ENCODE measurements around the gene INMT. TPM values are rescaled to one million over a fixed set of nuclear protein-coding genes. Genes with fewer than 3 reads are reported as not detected.

INMT gene
- total RNA-seq, 1 donor from 2014 or later = 49.5 TPM

- Histone ChIP-seq H3K27me3 (ENCODE audit: low read depth) (no peaks in the 10 kb centered on the region), H3K9me3 (replicated peaks) (no peaks in the 10 kb centered on the region), H3K27ac (replicated peaks) (peak overlapping the region; percentile 76), H3K36me3 (no peaks in the 10 kb centered on the region), H3K4me1 (peaks cover 33% of the 10 kb centered on the region), H3K4me3 (no peak overlapping the region)
- intact Hi-C loops (cut with micrococcal nuclease) = no loop called here
- TF ChIP-seq, protein P1, sequence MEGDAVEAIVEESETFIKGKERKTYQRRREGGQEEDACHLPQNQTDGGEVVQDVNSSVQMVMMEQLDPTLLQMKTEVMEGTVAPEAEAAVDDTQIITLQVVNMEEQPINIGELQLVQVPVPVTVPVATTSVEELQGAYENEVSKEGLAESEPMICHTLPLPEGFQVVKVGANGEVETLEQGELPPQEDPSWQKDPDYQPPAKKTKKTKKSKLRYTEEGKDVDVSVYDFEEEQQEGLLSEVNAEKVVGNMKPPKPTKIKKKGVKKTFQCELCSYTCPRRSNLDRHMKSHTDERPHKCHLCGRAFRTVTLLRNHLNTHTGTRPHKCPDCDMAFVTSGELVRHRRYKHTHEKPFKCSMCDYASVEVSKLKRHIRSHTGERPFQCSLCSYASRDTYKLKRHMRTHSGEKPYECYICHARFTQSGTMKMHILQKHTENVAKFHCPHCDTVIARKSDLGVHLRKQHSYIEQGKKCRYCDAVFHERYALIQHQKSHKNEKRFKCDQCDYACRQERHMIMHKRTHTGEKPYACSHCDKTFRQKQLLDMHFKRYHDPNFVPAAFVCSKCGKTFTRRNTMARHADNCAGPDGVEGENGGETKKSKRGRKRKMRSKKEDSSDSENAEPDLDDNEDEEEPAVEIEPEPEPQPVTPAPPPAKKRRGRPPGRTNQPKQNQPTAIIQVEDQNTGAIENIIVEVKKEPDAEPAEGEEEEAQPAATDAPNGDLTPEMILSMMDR (IDR thresholded peaks at IDR 0.05; ENCODE audit: borderline replicate concordance) = no peak
- DNase-seq = no peak
These were observed 45.6 kb upstream of the INMT start for GRCh38 chr7:30706316-30706715.

GRCh38 chr7:30706908-30707307 lies 45.0 kb upstream of the INMT start:
- Histone ChIP-seq H3K9me3 (replicated peaks) (no peaks in the 10 kb centered on the region), H3K36me3 (no peaks in the 10 kb centered on the region), H3K4me1 (peaks cover 33% of the 10 kb centered on the region), H3K27ac (replicated peaks) (peak overlapping the region; percentile 76), H3K4me3 (no peak overlapping the region), H3K27me3 (ENCODE audit: low read depth) (no peaks in the 10 kb centered on the region)
- TF ChIP-seq, protein P1 (IDR thresholded peaks at IDR 0.05; ENCODE audit: borderline replicate concordance) = no peak
- no peak for DNase-seq
- intact Hi-C loops (cut with micrococcal nuclease) = no loop called here

GRCh38 chr7:30707391-30708357 lies 44.3 kb upstream of the INMT start:
- intact Hi-C loops (cut with micrococcal nuclease) = no loop called here
- peak; percentile 73 for DNase-seq
- no peaks in the 10 kb centered on the region for H3K27me3 ChIP-seq (ENCODE audit: low read depth)
- H3K36me3 ChIP-seq = no peaks in the 10 kb centered on the region
- peaks cover 33% of the 10 kb centered on the region for H3K4me1 ChIP-seq
- no peaks in the 10 kb centered on the region for H3K9me3 ChIP-seq (replicated peaks)
- H3K4me3 ChIP-seq = no peak overlapping the region
- H3K27ac ChIP-seq (replicated peaks) = peak overlapping the region; percentile 76
- TF ChIP-seq, protein P1 (IDR thresholded peaks at IDR 0.05; ENCODE audit: borderline replicate concordance) = no peak

- Histone ChIP-seq H3K27me3 (ENCODE audit: low read depth) (no peaks in the 10 kb centered on the region), H3K9me3 (replicated peaks) (no peaks in the 10 kb centered on the region), H3K4me1 (peaks cover 33% of the 10 kb centered on the region), H3K36me3 (no peaks in the 10 kb centered on the region), H3K4me3 (no peak overlapping the region), H3K27ac (replicated peaks) (peak overlapping the region; percentile 76)
- intact Hi-C loops (cut with micrococcal nuclease) = no loop called here
- TF ChIP-seq, protein P1 (IDR thresholded peaks at IDR 0.05; ENCODE audit: borderline replicate concordance) = no peak
- DNase-seq = peak; percentile 34
These were observed 43.5 kb upstream of the INMT start for GRCh38 chr7:30708412-30708811.

GRCh38 chr7:30708983-30709382 lies 43.0 kb upstream of the INMT start:
- Histone ChIP-seq H3K27me3 (ENCODE audit: low read depth) (no peaks in the 10 kb centered on the region), H3K9me3 (replicated peaks) (no peaks in the 10 kb centered on the region), H3K4me3 (no peak overlapping the region), H3K36me3 (no peaks in the 10 kb centered on the region), H3K27ac (replicated peaks) (peak overlapping the region; percentile 76), H3K4me1 (peaks cover 30% of the 10 kb centered on the region)
- TF ChIP-seq, protein P1 (IDR thresholded peaks at IDR 0.05; ENCODE audit: borderline replicate concordance) = no peak
- intact Hi-C loops (cut with micrococcal nuclease) = no loop called here
- DNase-seq = peak; percentile 56

All from left ventricle myocardium inferior (tissue), 1 donor.